ENCODE measurements around the gene PEX26.
"Not testable (repeated sequence)": the region's sequence is repeated elsewhere in the genome, so short reads cannot be mapped to it uniquely, and the experiment has no call there.

Gene PEX26

DNA sequence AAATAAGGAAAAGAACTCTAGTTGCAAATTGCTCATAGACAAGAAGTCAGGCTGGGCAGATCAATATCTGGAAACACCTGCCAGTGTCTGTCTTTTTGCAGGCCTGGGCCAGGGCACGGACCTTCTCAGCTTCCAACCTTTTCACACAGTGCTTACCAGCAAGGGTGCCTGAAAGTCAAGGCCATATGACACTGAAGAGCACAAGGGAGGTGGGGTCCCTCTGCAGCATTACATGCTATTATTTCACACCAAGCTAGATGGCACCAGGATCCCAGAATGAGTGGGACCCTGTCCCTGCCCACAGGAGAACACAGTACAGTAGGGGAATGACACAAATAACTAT is 5.9 kb upstream of the PEX26 start:
- FAIRE-seq: no peak

DNA sequence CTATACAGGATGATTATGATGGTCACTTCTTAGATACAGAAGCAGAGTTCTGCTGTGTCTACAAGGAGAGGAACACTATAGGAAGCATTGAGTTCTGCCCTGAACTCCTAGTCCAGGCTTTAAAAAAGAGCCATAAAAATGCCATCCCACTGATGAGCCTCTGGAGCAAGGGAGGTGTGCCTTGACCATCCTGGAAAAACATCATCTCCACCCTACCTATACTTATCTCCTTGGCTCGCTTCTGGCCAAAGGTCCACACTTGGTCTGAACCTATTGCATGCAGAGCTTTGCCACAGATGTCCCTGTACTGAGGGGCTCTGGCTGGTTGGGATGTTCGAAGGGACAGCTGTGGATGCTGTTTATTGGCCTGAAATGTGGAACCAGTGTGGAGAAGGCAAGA is 4.3 kb upstream of the PEX26 start:
- no peak for FAIRE-seq

DNA sequence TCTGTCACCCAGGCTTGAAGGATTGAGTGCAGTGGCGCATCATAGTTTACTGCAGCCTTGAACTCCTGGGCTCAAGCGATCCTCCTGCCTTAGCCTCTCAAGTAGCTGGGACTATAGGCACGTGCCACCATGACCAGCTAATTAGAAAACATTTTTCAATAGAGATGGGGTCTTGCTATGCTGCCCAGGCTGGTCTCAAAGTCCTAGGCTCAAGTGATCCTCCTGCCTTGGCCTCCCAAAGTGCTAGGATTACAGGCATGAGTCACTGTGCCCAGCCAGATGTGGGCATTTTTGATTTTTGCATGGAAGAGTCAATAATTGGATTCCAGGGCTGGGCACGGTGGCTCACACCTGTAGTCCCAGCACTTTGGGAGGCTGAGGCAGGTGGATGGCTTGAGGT is 3.9 kb upstream of the PEX26 start:
- not testable (repeated sequence) for FAIRE-seq

DNA sequence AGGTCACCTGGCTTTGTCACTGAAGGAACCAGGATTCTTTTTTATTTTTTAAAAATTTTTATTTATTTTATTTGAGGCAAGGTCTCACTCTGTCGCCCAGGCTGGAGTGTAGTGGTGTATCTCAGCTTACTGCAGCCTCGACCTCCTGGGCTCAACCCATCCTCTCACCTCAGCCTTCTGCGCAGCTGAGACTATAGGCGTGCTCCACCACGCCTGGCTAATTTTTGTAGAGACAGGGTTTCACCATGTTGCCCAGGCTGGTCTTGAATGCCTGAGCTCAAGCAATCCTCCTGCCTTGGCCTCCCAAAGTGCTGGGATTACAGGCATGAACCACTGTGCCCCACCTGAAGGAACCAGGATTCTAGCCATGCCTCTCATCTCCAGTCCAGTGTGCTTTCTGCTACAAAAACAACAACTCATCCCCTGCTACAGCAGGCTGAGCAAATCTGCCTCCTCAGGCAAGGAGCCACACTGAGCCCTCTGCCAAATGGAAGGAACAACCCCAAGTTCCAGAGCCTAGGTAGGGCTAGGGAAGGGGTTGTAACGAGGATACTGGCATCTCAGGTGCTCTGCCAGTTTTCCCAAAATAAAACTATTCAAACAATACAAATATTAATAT is 2.6 kb upstream of the PEX26 start:
- no peak for FAIRE-seq

DNA sequence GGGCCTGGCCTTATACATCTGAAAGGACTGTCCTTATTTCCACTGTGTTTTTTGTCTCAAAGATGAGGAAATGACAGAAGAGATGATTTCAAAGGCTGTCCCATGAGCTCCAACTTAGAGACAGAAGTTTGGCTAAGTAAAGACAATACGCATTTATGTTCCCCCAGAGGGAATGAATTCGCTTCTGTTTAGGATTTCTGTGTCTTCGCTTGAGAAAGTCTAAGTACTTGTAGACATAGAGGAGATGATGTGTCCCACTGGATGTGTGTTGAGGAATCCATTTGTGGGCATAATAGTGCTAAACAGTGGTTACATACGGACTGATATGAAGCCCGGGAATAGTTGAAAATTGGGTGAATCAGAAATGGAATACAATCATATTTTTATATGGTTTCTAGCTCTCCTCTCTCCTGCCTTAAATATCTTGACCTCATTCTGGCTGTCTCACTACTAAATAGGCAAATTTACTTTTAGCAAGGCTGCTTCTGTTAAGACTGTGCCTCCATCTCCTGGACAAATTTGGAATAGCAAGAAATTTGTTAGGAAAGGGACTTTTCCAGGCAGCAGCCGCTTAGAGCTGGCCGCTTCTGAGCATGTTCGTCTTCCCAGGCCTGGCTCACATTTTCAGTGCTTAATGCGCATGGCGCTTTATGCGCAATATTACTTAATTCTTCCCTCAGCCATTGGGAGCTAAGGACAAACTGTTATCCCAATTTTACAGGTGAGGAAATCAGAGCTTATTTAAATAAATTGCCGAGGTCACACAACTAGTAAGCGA is 1.9 kb upstream of the PEX26 start:
- FAIRE-seq: peak; percentile 86

DNA sequence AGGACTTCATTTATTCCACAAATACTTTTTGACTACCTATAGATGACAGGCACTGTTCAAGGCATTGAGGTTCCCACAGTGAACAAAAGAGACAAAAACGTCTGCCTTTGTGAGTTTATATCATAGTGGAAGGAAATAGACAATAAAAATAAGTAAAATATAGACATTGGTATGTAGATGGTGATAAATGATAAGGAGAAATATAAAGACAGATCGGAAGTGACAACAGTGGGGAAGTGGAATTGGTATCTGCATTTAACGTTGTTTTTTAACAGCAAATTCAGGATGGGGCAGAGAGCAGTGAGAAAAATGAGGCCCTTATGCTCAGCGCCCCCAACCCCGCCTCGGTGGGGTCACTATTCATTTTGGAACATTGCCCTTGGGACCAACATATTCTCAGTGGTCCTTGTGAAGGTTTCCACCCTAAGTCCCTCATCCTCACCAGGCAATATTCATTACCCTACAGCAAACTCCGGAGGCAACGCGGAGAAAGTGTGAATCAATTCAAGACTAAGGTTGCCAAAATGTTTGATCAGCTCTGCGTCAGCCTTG is 627 bp upstream of the PEX26 start:
- no peak for FAIRE-seq

DNA sequence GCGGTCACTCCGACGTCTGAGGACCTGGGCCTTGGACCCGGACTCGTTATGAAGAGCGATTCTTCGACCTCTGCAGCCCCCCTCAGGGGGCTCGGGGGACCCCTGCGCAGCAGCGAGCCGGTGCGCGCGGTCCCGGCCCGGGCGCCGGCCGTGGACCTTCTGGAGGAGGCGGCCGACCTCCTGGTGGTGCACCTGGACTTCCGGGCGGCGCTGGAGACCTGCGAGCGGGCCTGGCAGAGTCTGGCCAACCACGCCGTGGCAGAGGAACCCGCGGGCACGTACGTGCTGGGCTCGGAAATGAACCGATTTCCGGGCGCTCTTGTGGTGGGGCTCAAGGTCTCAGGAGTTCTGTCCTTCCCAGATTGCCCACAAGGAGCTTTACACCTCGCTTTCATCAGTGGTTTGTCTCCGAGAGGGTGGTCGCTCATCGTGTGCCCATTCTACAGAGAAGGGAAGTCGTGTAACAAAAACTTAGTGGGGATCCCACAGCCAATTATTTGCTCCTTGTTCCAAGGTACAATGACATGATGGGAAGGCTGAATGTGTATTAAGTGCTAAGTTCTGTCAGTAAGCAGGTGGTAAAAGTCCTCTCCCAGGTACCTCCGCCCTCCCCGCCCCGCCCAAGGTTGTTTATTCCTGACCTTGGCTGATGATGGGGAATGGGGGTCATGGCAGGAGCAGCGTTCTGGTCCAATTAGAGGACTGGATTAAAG is 695 bp downstream of the PEX26 start:
- no peak for FAIRE-seq

DNA sequence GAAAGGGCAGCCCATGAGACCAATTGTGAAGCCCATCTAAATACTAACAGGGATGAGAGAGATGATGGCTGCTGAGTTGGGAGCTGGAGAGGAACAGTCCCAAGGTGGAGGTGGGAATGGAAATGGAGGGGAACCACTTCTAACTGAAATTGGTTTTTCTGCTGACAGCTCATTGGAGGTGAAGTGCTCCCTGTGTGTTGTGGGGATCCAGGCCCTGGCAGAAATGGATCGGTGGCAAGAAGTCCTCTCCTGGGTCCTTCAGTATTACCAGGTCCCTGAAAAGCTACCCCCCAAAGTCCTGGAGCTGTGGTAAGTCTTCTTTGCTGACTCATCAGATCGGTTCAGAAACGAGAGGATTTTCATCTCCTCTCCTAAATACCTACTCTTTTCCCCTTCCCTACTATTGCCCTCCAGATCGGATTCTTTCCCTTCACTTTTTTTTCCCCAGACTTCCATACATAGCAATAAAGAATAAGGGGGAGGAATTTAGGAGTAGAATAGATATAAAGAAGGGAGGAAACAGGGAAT is 2.0 kb downstream of the PEX26 start:
- no peak for FAIRE-seq

DNA sequence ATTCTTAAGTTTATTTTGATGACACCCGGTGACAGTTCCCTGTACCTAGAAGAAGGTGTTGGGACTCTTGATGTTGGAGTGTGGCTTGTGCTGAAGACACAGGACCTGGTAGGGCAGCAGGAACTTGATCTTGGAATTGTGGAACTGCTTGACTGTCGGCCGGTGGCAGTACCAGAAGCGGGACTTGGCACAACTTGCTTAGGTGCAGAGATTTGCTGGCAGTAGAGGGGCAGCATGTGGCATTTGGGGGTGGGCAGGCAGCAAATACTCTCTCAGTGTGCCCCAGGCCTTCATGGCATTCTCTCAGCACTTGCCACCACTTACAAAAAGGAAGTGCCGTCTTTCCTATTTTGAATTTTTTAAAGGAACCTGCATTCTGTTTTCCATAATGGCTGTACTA is 3.6 kb downstream of the PEX26 start:
- no peak for FAIRE-seq

DNA sequence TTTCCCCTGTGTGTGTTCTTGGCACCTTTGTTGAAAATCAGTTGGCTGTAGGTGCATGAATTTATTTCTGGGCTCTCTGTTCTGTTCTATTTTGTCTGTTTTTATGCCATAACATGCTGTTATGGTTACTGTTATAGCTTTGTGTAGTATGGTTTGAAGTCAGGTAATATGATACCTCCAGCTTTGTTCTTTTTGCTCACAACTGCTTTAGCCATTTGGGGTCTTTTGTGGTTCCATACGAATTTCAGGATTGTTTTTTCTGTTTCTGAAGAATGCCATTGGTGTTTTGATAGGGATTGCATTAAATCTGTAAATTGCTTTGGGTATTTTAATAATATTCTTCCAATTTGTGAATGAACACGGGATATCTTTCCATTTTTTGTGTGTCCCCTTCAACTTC is 4.7 kb downstream of the PEX26 start:
- FAIRE-seq: no peak

DNA sequence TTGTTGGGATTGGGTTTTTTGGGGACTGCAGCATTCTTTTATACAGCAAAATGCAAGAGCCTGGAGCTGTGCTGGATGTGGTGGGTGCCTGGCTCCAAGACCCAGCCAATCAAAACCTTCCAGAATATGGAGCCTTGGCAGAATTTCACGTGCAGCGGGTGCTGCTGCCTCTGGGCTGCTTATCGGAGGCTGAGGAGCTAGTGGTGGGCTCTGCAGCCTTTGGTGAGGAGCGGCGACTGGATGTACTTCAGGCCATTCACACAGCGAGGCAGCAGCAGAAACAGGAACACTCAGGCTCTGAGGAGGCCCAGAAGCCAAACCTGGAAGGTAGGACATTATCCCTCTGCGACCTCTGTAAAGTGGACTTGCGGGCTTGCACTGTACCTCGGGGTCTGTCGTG is 5.6 kb downstream of the PEX26 start:
- no peak for FAIRE-seq

DNA sequence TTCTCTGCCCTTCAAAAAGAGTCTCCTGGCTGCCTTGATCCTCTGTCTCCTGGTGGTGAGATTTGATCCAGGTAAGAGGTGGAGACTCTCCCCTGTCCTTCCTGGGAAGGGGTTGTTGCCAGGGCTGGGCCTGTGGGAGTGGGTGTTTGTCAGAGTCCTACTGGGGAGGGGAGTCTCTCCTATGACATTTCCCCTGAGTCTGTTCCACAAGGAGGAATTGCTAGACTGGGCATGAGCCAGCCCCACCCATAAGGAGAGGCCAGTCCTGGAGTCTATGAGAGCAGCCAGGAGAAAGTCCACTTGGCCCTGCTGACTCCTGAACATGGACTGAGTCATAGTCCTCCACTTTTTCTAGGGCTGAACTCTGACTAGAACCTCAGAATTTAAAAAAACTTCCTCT is 7.4 kb downstream of the PEX26 start:
- no peak for FAIRE-seq

DNA sequence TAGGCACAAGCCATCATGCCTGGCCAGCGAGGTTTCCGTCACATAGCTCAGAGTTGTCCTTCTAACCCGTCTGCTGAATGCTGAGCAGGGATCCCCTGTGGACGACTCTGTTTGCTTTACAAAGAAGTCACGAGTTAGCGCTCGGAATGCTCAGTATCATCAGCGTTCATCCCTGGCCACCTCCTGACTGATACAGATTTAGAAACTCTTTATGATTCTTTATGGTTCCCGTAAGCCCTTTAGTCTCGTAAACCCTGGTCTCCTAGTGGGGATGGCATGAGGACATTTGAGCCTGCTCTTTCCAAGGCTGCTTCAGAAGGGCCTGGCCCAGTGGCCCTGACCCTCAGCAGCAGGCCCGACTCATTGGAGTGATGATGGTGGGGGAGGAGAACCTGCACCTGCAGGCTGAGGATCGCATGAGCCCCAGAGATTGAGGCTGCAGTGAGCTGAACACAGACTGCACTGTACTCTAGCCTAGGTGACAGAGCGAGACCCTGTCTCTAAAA is 9.6 kb downstream of the PEX26 start:
- FAIRE-seq: no peak

DNA sequence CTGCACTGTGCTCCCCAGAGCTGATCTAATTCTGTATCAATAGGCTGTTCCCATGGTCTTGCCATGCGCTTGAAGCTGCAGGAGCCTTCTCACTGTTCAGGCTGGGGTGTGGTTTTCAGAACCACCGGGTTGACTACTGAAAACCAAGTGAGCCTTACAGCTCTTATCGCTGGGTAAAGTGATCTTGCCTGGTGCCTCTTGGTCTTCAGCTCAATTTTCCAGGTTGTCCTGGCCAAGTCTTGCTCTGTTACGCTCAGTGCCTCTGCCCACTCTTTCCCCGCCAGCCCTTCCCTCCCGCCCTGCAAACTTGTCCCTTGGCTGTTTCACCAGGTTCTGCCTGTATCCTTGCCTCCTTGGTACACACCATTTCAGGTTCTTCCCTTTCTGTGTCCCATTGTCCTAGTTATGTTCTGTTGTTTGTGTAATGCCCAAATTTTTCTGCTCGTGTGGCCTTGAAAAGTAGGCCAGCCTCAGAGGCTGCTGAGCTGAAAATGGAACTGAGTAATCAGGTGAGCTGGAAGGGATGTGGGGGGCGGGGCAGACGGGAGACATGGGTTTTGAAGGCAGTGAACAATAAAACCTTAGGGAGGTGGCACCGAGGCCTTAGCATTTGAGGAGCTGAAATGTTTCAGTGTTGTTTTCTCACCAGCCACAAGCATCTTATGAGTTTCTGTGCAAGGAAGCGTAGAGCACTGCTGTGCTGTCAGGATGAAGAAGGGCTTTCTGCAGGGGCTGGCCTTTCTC is 11.2 kb downstream of the PEX26 start:
- FAIRE-seq: no peak

DNA sequence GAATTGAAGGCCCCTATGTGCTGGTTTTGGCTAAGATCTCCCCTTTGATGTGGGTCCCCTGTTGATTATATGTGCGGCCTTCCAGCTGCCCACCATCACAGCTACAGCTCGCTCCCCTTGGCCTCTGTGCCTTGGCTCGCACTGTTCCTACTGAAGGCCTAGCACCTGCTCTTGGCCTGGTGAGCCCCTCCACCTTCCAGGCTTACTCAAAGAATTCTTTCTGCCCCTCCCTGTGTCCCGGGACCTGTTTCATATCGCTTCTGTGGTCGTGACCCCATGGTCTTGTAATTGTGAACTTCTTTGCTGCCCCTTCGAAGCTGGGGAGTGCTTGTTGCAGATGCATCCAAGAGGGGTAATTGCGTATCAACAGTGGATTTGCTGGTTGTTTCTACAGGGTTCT is 12.5 kb downstream of the PEX26 start:
- FAIRE-seq: no peak

DNA sequence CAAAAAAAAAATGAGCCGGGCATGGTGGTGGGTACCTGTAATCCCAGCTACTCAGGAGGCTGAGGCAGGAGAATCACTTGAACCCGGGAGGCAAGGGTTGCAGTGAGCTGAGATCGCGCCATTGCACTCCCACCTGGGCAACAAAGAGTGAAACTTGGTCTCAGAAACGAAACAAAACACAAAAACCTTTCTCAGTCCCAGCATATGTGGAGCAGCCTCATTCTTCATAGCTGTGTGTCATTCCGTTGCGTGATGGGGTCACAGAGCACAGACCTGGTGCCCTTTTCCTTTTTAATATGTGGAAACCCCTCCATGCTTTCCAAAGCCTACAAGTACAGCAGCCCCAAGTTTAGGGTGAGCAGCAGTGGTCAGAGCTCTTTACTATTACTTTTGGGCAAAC is 13.7 kb downstream of the PEX26 start:
- FAIRE-seq: no peak

DNA sequence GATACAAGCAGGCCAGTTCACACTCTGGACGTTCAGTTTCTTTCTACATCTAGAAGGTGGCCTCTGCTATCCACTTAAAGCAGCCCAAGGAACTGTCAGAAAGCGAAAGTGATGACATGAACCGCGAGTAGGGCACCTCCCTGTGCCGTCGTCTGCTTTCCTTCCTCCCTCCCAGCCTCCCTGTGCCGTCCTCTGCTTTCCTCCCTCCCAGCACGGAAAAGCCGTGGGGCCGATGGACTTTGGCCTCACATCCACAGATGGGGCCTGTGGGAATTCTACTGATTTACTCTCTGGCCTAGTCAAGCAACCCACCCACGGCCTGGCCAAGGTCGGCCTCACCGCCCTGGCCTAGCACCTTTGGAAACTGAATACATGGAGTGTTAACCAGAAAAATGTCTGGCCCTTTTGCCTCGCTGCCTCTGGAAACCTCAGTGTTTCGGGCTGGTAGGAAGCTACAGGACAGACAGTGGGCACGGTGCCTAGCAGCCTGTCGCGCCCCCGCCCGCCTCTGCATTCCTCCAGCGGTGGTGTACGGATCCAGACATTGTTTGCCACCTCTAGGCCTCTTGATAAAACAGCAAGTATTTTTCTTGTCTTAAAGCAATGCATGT is 14.2 kb downstream of the PEX26 start:
- no peak for FAIRE-seq

DNA sequence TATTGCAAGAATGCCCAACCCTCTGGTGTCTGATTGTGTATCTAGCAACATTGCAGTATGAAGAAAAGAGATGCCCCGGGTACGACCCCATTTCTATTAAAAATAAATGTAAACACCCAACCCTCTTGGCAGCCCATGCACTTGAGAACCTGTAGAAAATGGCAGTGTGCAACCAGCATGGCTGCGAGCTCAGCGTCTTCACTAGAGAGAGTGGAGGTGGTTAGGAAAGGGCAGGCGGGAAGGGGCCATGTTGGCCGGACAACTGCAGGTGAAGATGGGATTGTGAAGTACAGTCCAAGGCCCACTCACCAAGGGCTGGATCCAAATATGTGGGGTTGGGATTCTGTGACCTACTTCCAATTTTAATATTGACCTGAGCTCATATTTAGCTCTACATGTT is 15.9 kb downstream of the PEX26 start:
- no peak for FAIRE-seq

DNA sequence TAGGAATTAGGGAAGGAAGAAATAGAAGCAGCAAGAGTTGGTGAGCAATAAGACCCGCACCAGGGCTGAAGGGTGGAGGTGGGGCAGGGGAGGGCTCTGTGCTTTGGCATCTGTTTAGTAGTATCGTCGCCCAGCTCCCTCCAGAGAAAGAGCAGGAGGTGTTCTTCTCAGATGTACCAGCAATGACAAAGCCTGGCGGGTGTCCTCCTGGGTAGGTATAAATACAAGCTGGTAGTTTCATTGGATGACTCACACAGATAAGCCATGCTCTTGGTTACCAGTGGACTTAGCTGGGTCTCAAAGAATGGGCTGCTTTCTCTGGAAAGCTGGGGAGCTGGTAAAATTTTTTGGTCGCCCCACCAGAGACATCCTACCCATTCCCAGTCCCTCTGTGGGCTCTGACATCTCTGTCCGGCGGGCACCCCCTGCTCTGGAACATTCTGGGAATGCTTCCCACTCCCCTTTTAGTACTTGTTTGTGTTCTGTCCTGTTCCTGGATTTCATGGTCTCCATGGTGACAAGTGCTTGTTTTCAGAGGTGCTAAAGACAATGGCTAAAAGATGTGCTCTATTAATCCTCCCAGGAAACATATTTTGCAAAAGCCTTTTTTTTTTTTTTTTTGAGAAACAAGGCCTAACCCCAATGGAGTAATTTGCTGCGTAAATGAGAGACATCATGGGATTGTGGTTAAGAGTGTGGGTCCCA is 17.5 kb downstream of the PEX26 start:
- FAIRE-seq: no peak

DNA sequence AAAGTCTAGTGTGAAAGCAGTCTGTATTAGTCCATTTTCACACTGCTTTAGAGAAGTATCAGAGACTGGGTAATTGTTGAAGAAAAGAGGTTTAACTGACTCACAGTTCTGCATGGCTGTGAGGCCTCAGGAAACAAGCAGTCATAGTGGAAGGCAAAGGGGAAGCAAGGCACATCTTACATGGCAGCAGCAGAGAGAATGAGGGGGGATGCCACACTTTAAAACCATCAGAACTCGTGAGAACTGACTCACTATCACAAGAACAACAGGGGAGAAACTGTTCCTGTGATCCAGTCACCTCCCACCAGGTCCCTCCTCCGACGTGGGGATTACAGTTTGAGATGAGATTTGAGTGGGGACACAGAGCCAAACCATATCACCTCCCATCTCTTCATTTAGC is 19.0 kb downstream of the PEX26 start:
- no peak for FAIRE-seq

DNA sequence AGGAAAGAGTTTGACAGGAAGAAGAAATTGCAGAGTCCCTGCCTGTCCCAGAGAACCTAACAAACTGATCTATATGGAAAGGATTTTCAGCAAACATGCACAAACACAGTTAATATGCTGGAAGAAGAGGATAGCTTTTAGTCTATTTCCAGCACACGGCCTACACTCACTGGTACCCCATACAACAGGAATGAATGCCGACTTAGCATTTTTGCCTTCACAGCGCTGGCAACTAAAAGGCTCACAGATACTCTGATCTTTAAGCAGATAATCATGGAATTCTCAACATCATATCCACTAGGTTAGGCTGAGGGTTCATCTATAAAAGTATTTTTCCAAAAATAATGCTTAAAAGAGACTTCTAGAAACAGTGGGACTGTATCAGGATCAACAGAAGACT is 23.0 kb downstream of the PEX26 start:
- no peak for FAIRE-seq

DNA sequence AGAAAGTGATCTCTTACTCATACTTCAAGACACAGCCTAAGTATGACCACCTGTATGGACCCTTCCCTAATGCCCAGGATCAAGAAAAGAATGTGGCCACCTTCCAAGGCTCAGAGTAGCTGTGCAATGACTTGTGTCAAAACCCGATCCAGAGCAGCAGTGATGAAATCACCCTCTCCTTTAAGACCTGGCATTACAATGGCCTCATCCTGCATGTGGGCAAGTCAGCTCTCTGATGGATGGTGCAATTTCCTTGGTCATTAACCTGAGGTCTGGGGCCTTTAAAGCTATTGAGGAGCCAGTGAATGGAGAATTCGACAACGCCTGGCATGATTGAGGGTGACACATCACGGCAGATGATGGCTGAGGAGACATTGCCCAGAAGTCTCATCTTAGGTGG is 23.7 kb downstream of the PEX26 start:
- FAIRE-seq: no peak
